ENCODE measurements around the gene ZDHHC4. TPM values are rescaled to one million over a fixed set of nuclear protein-coding genes. Genes with fewer than 3 reads are reported as not detected.

The ZDHHC4 gene
- total and polyA plus RNA-seq, 10 of the 15 experiments (the other 5 are each of a cell fraction or from before 2014, with no cell fraction given) = 30.6 to 74.3 (median 35.8) TPM

DNA sequence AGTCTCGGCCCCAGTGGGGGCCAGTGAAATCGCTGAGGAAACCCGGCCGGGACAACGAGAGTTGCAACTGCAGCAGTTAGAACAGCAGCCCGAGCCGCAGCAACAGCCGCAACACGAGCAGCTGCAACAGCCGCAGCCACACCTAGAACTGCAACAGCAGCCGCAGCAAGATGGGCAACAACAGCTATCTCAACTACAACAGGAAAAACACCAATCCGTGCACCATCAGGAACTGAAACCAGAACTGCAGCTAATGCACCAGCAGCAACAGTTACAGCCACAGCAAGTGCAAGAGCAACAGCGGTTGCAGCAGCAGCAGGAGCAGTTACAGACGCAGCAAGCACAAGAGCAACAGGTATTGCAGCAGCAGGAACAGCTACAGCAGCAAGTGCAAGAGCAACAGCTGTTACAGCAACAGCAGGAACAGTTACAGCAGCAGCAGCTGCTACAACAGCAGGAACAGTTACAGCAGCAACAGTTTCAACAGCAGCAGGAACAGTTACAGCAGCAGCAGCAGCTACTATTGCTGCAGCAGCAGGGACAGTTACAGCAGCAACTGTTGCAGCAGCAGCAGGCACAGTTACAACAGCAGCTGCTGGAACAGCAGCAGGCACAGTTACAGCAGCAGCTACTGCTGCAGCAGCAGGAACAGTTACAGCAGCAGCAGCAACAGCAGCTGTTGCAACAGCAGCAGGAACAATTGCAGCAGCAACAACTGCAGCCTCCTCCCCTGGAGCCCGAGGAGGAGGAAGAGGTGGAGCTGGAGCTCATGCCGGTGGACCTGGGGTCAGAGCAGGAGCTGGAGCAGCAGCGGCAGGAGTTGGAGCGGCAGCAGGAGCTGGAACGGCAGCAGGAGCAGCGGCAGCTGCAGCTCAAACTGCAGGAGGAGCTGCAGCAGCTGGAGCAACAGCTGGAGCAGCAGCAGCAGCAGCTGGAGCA lies 44.2 kb downstream of the ZDHHC4 start:
- CTCF ChIA-PET = interaction anchor here (1.2 kb wide), 1 partner anchor 11 kb away, joined by 4 read pairs; no protein-coding TSS in a partner anchor
- intact Hi-C loops (cut with micrococcal nuclease; ENCODE audit: unreplicated experiment) (no loop called here), in situ Hi-C loops (cut with MboI) (no loop called here)
- POLR2A ChIA-PET = interaction anchor here (0.6 kb wide), 1 partner anchor 29 kb away, joined by 7 read pairs; no protein-coding TSS in a partner anchor
- Histone ChIP-seq H2AFZ (ENCODE audit: control insufficient read depth, low read depth, low read length) (no peak overlapping the region), H3K36me3 (ENCODE audit: control insufficient read depth in 2 of 2, insufficient read depth in 2 of 2, low read length in 1 of 2) (no peaks in the 10 kb centered on the region), H3K9ac (ENCODE audit: control insufficient read depth, insufficient read depth, low read length) (no peak overlapping the region), H3K4me3 (no peak overlapping the region; the same call in 1 of the 2 replicates), H3K27ac (ENCODE audit: control insufficient read depth, insufficient read depth) (no peak overlapping the region), H3K79me2 (ENCODE audit: control insufficient read depth, insufficient read depth, low read length) (no peaks in the 10 kb centered on the region), H3K4me2 (ENCODE audit: control insufficient read depth, insufficient read depth) (peak overlapping the region; percentile 25; the same call in 1 of the 2 replicates), H3K4me1 (ENCODE audit: control insufficient read depth, insufficient read depth, low read length) (peaks cover 25% of the 10 kb centered on the region), H3K27me3 (replicated peaks in 1 of 2; ENCODE audit: control insufficient read depth in 2 of 2, insufficient read depth in 2 of 2, low read length in 1 of 2) (no peaks in the 10 kb centered on the region; a peak in 2 of 4 replicates), H4K20me1 (ENCODE audit: control insufficient read depth, insufficient read depth) (no peaks in the 10 kb centered on the region), H3K9me3 (replicated peaks; ENCODE audit: control insufficient read depth, insufficient read depth, low read length) (no peaks in the 10 kb centered on the region)
- DNase-seq (ENCODE audit: low read depth, low spot score) = no peak
- WGBS (ENCODE audit: insufficient coverage, insufficient replicate concordance, low lambda C conversion rate, missing lambda C conversion rate) = 22% methylated on average over 20 of the region's 20 CpGs
- TF ChIP-seq BMI1 (IDR thresholded peaks at IDR 0.05; ENCODE audit: borderline replicate concordance) (no peak), RFX5 (IDR thresholded peaks at IDR 0.05; ENCODE audit: low read depth, low read length) (no peak), EZH2 (IDR thresholded peaks at IDR 0.05; ENCODE audit: borderline replicate concordance, control insufficient read depth, low read depth, low read length) (no peak), SPI1 (IDR thresholded peaks at IDR 0.05; ENCODE audit: borderline replicate concordance, insufficient read depth, low read depth, low read length) (peak; percentile 64; the same call in 1 of the 2 replicates), IRF4 (IDR thresholded peaks at IDR 0.05; ENCODE audit: low read depth, low read length) (no peak), IKZF2 (IDR thresholded peaks at IDR 0.05) (peak in 1 of 2 experiments; percentile 53; a peak in 2 of 4 replicates), HCFC1 (IDR thresholded peaks at IDR 0.05; ENCODE audit: low read length) (no peak), BACH1 (IDR thresholded peaks at IDR 0.05; ENCODE audit: borderline replicate concordance) (no peak), MYC (IDR thresholded peaks at IDR 0.05; ENCODE audit: insufficient read depth, insufficient read length, insufficient replicate concordance, low read length, severe bottlenecking) (no peak)
- no peak for ATAC-seq
- peak; percentile 64 for FAIRE-seq
- SMC1A ChIA-PET (ENCODE audit: uncharacterized antibody, unreplicated experiment) = no interaction called here
- RAD21 ChIA-PET (ENCODE audit: unreplicated experiment) = no interaction called here
- BruUV-seq (replicated peaks) = no TSS peak
